ENCODE data around the gene UMODL1.

- TF ChIP-seq CEBPB (IDR thresholded peaks at IDR 0.05) = no peak
- TF ChIP-seq ZBTB7A (IDR thresholded peaks at IDR 0.05; ENCODE audit: low read depth) = no peak
- TF ChIP-seq TAF1 (IDR thresholded peaks at IDR 0.05; ENCODE audit: low read depth) = no peak
- no peak for TF ChIP-seq EP300 (IDR thresholded peaks at IDR 0.05; ENCODE audit: borderline replicate concordance)
- TF ChIP-seq TEAD4 (IDR thresholded peaks at IDR 0.05) = no peak
- TF ChIP-seq EGR1 (IDR thresholded peaks at IDR 0.05) = no peak
- TF ChIP-seq REST (IDR thresholded peaks at IDR 0.05; ENCODE audit: low read depth) = no peak
- TF ChIP-seq MAX (IDR thresholded peaks at IDR 0.05) = no peak
- TF ChIP-seq RAD21 (IDR thresholded peaks at IDR 0.05; ENCODE audit: low read depth) = no peak
- no peak for TF ChIP-seq FOXM1 (IDR thresholded peaks at IDR 0.05; ENCODE audit: borderline replicate concordance, low read depth)
- TF ChIP-seq NFIC (IDR thresholded peaks at IDR 0.05) = no peak
- no peak for TF ChIP-seq YY1 (IDR thresholded peaks at IDR 0.05; ENCODE audit: low read depth)
These were observed 119.9 kb downstream of the UMODL1 start for GRCh38 chr21:42191064-42191463.
